Gastroesophageal sphincter (tissue), 3 donors: ENCODE measurements around the gene SLC35F1.

Experiments used
- CTCF ChIP-seq, 4 experiments: fragments of 200-600 bp in 2 of 4; fragments of 450-650 bp in 2 of 4; sonication (generic) in 1 of 4; IDR thresholded peaks; one replicate each; pipeline ENCODE4 v1.5.1; 2017 to 2019; ENCODE audit warnings: antibody characterized with exemption in 4 of 4, mild to moderate bottlenecking in 2 of 4, moderate library complexity in 2 of 4
- POLR2A ChIP-seq, 2 donors: fragments of 450-650 bp; IDR thresholded peaks; one replicate each; pipeline ENCODE4 v1.6.1; 2017; ENCODE audit warnings: antibody characterized with exemption in 2 of 2, mild to moderate bottlenecking in 2 of 2, moderate library complexity in 1 of 2
- POLR2AphosphoS5 ChIP-seq: sonication (generic); formaldehyde crosslinking; IDR thresholded peaks from one replicate; pipeline ENCODE4 v1.6.1; 2017; ENCODE audit warnings: antibody characterized with exemption

- TF ChIP-seq CTCF (IDR thresholded peaks at IDR 0.05) = no peak
- no peak for TF ChIP-seq POLR2A (IDR thresholded peaks at IDR 0.05)
- TF ChIP-seq POLR2AphosphoS5 = no peak
These were observed 178.6 kb downstream of the SLC35F1 start for GRCh38 chr6:118085665-118086064.
